ENCODE results near the gene CDH22.

- no peak for TF ChIP-seq POLR2A (IDR thresholded peaks at IDR 0.05)
- TF ChIP-seq CTCF (IDR thresholded peaks at IDR 0.05), result no peak
- TF ChIP-seq POLR2AphosphoS5 (IDR thresholded peaks at IDR 0.05; ENCODE audit: insufficient read depth in 1 of 2, low read depth in 1 of 2), result no peak
Observed at GRCh38 chr20:46228670-46229069, 79.6 kb downstream of the CDH22 start.
